Muscle of leg (tissue), 11 donors: ENCODE results near the gene POLRMT. TPM values are rescaled to one million over a fixed set of nuclear protein-coding genes. Genes with fewer than 3 reads are reported as not detected.
"Not testable (repeated sequence)": the region's sequence is repeated elsewhere in the genome, so short reads cannot be mapped to it uniquely, and the experiment has no call there.

ENCODE experiments used
- DNase-seq: peaks from one replicate; pipeline ENCODE4 v3.0.0; 2013
- H3K27ac ChIP-seq: one replicate; pipeline ENCODE4 v1.5.1; 2013; ENCODE audit warnings: mild to moderate bottlenecking, low read length, control low read depth
- H3K27me3 ChIP-seq: one replicate; pipeline ENCODE4 v1.6.1; 2013; ENCODE audit warnings: low read length; ENCODE audit not compliant: control insufficient read depth, insufficient read depth
- H3K36me3 ChIP-seq: one replicate; pipeline ENCODE4 v1.6.1; 2013; ENCODE audit warnings: low read length; ENCODE audit not compliant: control insufficient read depth, insufficient read depth
- H3K4me1 ChIP-seq: one replicate; pipeline ENCODE4 v1.6.1; 2013; ENCODE audit warnings: low read length; ENCODE audit not compliant: control insufficient read depth, insufficient read depth
- H3K4me3 ChIP-seq: one replicate; pipeline ENCODE4 v1.5.1; 2013; ENCODE audit warnings: low read length, control low read depth
- H3K9me3 ChIP-seq: replicated peaks from 2 replicates; pipeline ENCODE4 v1.6.1; 2013; ENCODE audit warnings: low read depth, low read length; ENCODE audit not compliant: control insufficient read depth
- WGBS: methylation state at CpG from one replicate; pipeline ENCODE4 v1.1.5; 2013; ENCODE audit warnings: missing lambda C conversion rate; ENCODE audit not compliant: insufficient coverage; 5-methylcytosine and 5-hydroxymethylcytosine counted together
- polyA plus RNA-seq, 8 donors: library from polyadenylated mRNA; unstranded; fragments of 120-200 nt; gene quantifications; one replicate each; pipeline versions ENCODE4 v1.2.1 to v1.2.3, GENCODE V29; 2013; ENCODE audit warnings: inconsistent platforms in 1 of 8, low replicate concordance in 1 of 8; ENCODE audit not compliant: insufficient read length in 8 of 8, insufficient read depth in 1 of 8
- total RNA-seq: library from RNA; stranded (reverse); fragments of 120-200 nt; gene quantifications from one replicate; pipeline ENCODE4 v1.2.4, GENCODE V29; 2013

The POLRMT gene
- total and polyA plus RNA-seq, 9 donors, result 28.6 to 42.7 (median 34.0) TPM

DNA sequence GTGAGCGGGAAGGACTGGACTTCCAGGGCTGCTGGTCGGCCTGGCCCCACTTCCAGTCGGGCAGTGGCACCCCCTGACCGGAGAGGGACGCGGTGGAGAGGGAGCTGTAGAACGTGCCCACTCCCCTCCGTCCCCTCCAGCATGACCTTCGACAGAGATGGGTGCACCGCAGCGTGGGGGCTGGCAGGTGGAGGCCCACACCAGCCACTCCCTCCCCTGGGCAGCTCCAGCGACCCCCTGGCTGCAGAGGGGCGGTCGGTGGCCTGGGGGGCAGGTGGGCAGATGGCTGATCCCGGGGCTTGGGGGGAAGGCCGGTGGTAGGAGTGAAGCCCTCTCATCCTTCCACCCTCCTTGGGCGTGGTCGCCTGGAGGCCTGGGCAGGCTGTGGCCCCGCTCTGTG is 41.2 kb downstream of the POLRMT start:
- Histone ChIP-seq H3K36me3 (no peaks in the 10 kb centered on the region), H3K4me1 (peaks cover 15% of the 10 kb centered on the region), H3K4me3 (no peak overlapping the region), H3K27me3 (peaks cover 86% of the 10 kb centered on the region), H3K9me3 (no peaks in the 10 kb centered on the region), H3K27ac (no peak overlapping the region)
- 66% methylated on average over 9 of the region's 19 CpGs for WGBS
- DNase-seq, result no peak

DNA sequence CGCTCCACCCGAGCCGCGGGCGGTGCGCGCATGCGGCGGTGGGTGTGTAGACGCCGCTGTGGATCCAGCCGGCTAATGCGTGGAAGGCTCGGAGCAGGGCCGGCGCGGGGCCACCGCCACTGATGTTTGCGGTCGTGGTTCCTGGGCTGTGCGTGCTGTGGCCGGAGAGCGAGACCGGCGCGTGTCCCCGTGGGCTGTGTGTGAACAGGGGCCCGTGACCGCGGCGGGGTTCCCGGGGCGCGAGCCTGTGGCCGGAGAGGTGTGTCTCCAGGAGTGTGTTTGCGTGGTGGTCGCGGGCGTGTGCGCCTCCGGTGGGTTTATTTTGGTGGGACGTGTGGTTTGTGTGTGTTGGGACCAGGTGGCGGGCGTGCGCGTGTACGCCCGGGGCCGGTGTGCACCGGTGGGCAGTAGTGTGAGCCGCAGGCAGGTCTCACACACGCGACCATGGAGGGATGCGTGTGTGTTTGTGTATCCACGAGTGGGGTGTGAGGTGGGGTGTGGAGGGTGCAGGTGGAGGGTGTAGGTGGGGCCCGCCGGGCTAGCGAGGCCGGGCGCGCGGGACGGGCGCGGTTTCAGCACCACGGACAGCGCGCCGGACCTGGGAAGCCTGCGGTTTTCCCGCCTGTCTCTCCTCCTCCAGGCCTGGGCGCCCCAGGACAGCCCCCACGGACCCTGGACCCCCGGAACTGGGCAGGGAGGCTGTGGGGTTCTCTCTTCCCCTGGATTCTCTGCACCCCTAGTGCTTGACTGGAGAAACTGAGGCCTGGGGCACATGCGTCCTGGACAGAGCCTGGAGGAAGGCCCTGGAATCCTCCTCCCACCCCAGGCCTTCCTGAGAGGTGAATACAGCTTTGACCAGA is 42.0 kb downstream of the POLRMT start:
- H3K27me3 ChIP-seq, result peaks cover 86% of the 10 kb centered on the region
- WGBS, result 27% methylated on average over 71 of the region's 75 CpGs
- peaks cover 15% of the 10 kb centered on the region for H3K4me1 ChIP-seq
- H3K9me3 ChIP-seq, result no peaks in the 10 kb centered on the region
- no peak overlapping the region for H3K27ac ChIP-seq
- H3K4me3 ChIP-seq, result no peak overlapping the region
- DNase-seq, result peak; percentile 47
- H3K36me3 ChIP-seq, result no peaks in the 10 kb centered on the region

DNA sequence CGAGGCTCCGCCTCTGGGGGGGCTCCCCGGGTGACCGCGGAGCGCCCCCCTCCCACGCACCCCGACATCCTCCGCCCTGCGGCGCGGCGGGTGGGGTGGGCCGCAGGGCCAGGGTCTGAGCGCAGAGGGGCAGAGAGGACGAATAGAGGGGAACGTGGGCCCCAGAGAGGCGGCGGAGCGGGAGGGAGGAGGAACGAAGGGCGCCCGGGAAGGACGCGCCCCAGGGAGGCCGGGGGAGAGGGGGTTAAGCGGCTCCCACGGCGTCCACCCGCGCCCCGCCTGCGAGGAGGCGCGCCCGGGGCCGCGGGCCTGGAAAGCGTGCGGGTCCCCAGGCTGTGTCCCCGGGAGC is 42.6 kb downstream of the POLRMT start:
- H3K36me3 ChIP-seq, result no peaks in the 10 kb centered on the region
- no peaks in the 10 kb centered on the region for H3K9me3 ChIP-seq
- 7% methylated on average over 23 of the region's 41 CpGs for WGBS
- H3K27me3 ChIP-seq, result peaks cover 84% of the 10 kb centered on the region
- no peak overlapping the region for H3K27ac ChIP-seq
- H3K4me1 ChIP-seq, result peaks cover 15% of the 10 kb centered on the region
- H3K4me3 ChIP-seq, result no peak overlapping the region
- no peak for DNase-seq

DNA sequence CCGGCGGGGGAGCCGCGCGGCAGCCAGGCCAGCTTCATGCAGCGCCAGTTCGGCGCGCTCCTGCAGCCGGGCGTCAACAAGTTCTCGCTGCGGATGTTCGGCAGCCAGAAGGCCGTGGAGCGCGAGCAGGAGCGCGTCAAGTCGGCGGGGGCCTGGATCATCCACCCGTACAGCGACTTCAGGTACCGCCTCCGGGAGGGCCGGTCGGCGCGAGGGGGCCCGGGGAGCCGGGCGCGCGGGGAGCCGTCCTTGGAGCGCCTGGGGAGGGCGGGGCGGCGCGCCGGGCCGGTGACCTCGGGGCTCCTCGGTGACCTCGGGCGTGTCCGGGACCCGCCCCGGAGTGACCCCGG is 43.0 kb downstream of the POLRMT start:
- no peak overlapping the region for H3K4me3 ChIP-seq
- DNase-seq, result no peak
- no peak overlapping the region for H3K27ac ChIP-seq
- H3K9me3 ChIP-seq, result no peaks in the 10 kb centered on the region
- 1% methylated on average over 49 of the region's 50 CpGs for WGBS
- H3K36me3 ChIP-seq, result no peaks in the 10 kb centered on the region
- H3K27me3 ChIP-seq, result peaks cover 81% of the 10 kb centered on the region
- H3K4me1 ChIP-seq, result peaks cover 15% of the 10 kb centered on the region

DNA sequence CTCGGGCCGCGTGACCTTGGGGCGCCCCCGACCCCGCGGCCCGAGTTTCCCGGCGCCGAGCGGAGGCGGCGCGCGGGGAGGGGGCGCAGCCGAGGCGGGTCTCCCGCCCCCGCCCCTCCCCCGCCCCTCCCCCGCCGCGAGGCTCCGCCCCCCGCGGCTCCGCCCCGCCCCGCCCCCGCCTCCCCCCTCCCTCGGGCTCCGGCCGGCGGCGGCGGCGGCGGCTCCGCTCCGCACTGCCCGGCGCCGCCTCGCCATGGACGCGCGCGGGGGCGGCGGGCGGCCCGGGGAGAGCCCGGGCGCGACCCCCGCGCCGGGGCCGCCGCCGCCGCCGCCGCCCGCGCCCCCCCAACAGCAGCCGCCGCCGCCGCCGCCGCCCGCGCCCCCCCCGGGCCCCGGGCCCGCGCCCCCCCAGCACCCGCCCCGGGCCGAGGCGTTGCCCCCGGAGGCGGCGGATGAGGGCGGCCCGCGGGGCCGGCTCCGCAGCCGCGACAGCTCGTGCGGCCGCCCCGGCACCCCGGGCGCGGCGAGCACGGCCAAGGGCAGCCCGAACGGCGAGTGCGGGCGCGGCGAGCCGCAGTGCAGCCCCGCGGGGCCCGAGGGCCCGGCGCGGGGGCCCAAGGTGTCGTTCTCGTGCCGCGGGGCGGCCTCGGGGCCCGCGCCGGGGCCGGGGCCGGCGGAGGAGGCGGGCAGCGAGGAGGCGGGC is 43.5 kb downstream of the POLRMT start, which contains the start of gene HCN2:
TSS of gene HCN2 (plus strand) at position 189 of the 703 bp plus-strand sequence. CDS start at position 254, 65 bp downstream.
- WGBS, result under 1% methylated on average over 92 of the region's 132 CpGs
- H3K27ac ChIP-seq, result no peak within 1 kb of the TSS
- no peak for DNase-seq
- no peak within 1 kb of the TSS for H3K4me3 ChIP-seq
- H3K27me3 ChIP-seq, result peaks cover 77% of the 10 kb centered on the region
- H3K36me3 ChIP-seq, result no peaks in the 10 kb centered on the region
- no peaks in the 10 kb centered on the region for H3K9me3 ChIP-seq
- H3K4me1 ChIP-seq, result peaks cover 15% of the 10 kb centered on the region

DNA sequence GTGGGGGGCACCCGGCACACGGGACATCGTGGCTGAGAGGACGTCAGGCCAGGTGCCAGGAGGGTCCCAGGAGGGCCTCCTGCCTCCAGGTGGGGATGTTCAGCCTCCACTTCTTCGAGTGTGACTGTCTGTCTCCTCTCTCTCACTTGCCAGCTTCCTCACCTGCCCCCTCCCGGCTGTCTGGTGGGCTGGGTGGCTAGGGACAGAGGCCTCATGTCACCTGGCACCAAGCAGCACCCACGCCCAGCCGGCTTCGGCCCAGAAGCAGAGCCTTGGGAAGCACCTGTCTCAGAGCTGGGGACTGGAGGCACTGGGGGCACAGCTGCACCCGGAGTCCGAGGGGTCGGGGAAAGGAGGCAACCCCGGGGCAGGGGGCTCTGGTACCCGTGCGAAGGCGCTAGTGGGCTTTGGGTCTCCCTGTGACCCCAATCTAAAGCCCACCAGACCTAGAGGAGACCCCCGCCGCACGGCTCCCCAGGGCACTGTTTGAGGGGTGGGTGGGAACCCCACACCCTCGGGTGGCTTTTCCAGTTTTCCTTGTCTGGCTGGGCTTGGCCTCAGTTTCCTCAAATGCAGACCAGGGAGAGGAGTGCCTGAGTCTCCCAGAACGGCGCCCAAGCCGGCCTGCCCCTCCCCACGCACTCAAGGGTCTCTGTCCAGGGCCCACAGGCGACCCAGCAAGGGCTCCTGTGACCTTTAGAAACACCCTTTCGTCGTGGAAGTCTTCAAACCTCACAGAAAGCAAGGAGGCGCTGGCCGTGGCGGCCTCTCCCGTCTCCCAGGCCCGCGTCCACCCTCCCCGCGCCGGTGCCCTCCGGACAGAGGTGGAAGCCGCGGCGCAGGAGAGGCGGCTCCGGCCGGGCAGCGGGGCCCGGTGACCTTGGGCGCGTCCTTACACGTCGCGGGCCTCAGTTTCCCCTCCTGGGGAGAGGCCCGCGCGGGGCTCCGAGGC is 44.3 kb downstream of the POLRMT start:
- Histone ChIP-seq H3K27me3 (peaks cover 71% of the 10 kb centered on the region), H3K27ac (no peak overlapping the region), H3K36me3 (no peaks in the 10 kb centered on the region), H3K9me3 (no peaks in the 10 kb centered on the region), H3K4me3 (no peak overlapping the region), H3K4me1 (peaks cover 16% of the 10 kb centered on the region)
- WGBS, result 9% methylated on average over 46 of the region's 54 CpGs
- DNase-seq, result no peak

DNA sequence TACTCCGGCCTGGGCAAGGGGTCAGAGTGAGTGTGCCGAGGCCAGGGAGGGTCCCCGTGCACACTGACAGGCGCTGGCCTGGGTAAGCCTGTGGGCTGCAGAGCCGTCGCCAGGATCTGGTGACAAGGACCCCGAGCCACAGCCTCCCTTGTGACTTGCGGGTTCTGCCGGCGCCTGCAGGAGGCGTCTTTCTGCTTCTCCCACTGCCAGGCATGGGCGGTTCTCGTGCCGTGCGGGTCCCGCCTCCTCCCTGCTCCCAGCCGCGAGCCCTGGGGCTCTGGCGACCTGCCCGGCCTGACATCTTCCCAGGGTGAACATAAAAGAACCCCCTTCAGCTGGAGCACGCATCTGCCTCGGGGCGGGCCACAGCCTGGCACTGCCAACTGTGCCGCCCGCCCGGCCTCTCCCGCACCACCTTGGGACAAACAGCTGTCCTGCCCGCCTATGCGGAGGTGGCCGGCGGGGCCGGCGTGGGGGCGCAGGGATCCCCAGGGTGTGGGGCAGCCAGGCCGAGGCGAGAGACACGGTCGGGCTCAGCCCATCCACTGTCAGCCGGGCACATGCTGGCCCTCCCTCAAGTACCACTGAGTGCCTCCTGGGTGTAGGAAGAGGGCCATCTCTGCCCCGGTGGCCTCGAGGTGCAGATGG is 45.1 kb downstream of the POLRMT start:
- H3K27ac ChIP-seq, result no peak overlapping the region
- peaks cover 63% of the 10 kb centered on the region for H3K27me3 ChIP-seq
- peak; percentile 62 for DNase-seq
- no peaks in the 10 kb centered on the region for H3K9me3 ChIP-seq
- peaks cover 2% of the 10 kb centered on the region for H3K36me3 ChIP-seq
- H3K4me3 ChIP-seq, result no peak overlapping the region
- H3K4me1 ChIP-seq, result peaks cover 17% of the 10 kb centered on the region
- WGBS, result 8% methylated on average over 38 of the region's 41 CpGs

DNA sequence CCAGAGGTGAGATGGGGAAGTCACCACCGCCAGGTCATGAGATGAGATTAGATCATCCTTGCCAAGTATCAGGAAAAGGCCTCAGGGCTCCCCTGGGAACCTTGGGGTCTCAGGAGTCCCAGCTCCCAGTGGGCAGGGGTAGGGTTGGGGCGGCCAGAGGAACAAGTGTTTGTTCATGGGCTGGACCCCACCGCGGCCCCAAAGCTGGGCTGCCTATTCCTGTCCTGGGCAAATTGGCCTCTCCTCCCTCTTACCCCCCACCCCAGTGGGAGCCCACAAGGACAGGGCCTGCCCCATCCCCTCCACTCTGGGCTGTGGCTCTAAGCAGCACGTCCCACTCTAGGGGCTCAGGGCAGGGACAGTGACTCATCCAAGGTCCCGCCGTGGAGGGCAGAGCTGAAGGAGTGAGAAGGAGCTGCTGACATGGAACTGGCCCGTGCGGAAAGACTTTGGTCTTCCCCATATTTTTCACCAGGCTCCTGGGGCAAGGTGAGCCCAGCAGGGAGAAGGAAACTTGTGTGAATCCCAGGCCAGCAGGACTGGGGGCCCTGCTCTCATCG is 47.7 kb downstream of the POLRMT start:
- peaks cover 17% of the 10 kb centered on the region for H3K4me1 ChIP-seq
- H3K9me3 ChIP-seq, result no peaks in the 10 kb centered on the region
- H3K36me3 ChIP-seq, result peaks cover 22% of the 10 kb centered on the region
- no peak for DNase-seq
- no peak overlapping the region for H3K4me3 ChIP-seq
- H3K27ac ChIP-seq, result no peak overlapping the region
- 63% methylated on average over 2 of the region's 10 CpGs for WGBS
- H3K27me3 ChIP-seq, result peaks cover 37% of the 10 kb centered on the region

DNA sequence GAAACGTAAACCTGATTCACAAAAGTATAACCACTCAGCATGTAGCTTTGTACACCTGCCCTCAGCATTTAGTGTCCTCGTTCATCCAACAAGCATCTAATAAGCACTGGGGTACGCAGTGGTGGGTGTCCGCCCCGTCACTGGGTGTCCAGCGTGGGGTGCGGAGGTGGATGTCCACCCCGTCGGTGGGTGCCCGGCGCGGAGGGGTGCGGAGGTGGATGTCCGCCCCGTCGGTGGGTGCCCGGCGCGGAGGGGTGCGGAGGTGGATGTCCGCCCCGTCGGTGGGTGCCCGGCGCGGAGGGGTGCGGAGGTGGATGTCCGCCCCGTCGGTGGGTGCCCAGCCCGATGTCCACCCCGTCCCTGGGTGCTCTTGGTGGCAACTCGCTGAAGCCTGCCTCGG is 48.2 kb downstream of the POLRMT start:
- 82% methylated on average over 33 of the region's 34 CpGs for WGBS
- peaks cover 17% of the 10 kb centered on the region for H3K4me1 ChIP-seq

More for the DNA sequence above, 48.2 kb downstream of the POLRMT start:
- H3K27me3 ChIP-seq, result peaks cover 35% of the 10 kb centered on the region
- H3K36me3 ChIP-seq, result peaks cover 27% of the 10 kb centered on the region
- not testable (repeated sequence) for H3K9me3 ChIP-seq, DNase-seq, H3K4me3 ChIP-seq, H3K27ac ChIP-seq
